ENCODE data around the gene KANK4. TPM values are rescaled to one million over a fixed set of nuclear protein-coding genes. Genes with fewer than 3 reads are reported as not detected.

Gene KANK4
- total and polyA plus RNA-seq, 2 donors (not counting 1 experiment from before 2014, with no cell fraction given): not detected

DNA sequence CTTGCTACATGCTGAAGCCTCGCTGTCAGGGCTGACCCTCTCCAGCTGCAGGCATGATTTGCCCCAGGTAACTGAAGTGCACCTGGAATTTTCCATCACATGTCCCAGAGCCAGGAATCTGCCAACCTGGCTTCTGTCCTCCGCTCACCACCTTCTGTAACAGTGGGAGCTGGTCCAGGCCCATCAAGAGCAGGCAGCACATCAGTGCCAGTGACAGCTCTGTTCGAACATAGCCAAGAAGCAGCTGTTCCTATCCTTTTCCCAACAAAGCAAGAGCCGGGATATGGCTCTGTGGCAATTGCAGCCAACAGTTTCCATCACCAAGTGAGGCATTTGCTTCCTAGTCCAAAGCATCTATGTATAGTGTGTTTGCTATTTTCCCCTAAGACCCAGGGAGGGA is 42.2 kb upstream of the KANK4 start:
- Histone ChIP-seq H3K27me3 (ENCODE audit: control insufficient read depth, insufficient read depth, low read length) (no peaks in the 10 kb centered on the region), H3K4me1 (ENCODE audit: control insufficient read depth, extremely low read depth, insufficient read depth, low read length) (no peaks in the 10 kb centered on the region), H3K4me2 (ENCODE audit: extremely low read depth, insufficient read depth, low read length) (no peak overlapping the region), H3K79me2 (ENCODE audit: control insufficient read depth, insufficient read depth, low read length) (no peaks in the 10 kb centered on the region), H3K4me3 (replicated peaks in 1 of 4; ENCODE audit: control extremely low read depth in 1 of 4, insufficient read depth in 1 of 4, low read depth in 3 of 4, low read length in 4 of 4) (no peak overlapping the region), H3K27ac (ENCODE audit: insufficient read depth, low read length) (no peak overlapping the region), H3K9me3 (ENCODE audit: control insufficient read depth, insufficient read depth, low read depth, low read length) (no peaks in the 10 kb centered on the region), H4K20me1 (ENCODE audit: control insufficient read depth, extremely low read depth, insufficient read depth, low read length) (no peaks in the 10 kb centered on the region), H3K9ac (ENCODE audit: insufficient read depth, low read length) (no peak overlapping the region), H3K36me3 (ENCODE audit: control insufficient read depth, insufficient read depth, low read length) (no peaks in the 10 kb centered on the region), H2AFZ (ENCODE audit: low read length) (no peak overlapping the region)
- DNase-seq (ENCODE audit: low read depth in 2 of 2): no peak
- TF ChIP-seq EZH2 (IDR thresholded peaks at IDR 0.05; ENCODE audit: low read length, missing control alignments): no peak
- TF ChIP-seq, protein P1, sequence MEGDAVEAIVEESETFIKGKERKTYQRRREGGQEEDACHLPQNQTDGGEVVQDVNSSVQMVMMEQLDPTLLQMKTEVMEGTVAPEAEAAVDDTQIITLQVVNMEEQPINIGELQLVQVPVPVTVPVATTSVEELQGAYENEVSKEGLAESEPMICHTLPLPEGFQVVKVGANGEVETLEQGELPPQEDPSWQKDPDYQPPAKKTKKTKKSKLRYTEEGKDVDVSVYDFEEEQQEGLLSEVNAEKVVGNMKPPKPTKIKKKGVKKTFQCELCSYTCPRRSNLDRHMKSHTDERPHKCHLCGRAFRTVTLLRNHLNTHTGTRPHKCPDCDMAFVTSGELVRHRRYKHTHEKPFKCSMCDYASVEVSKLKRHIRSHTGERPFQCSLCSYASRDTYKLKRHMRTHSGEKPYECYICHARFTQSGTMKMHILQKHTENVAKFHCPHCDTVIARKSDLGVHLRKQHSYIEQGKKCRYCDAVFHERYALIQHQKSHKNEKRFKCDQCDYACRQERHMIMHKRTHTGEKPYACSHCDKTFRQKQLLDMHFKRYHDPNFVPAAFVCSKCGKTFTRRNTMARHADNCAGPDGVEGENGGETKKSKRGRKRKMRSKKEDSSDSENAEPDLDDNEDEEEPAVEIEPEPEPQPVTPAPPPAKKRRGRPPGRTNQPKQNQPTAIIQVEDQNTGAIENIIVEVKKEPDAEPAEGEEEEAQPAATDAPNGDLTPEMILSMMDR (conservative IDR thresholded peaks at IDR 0.05 in 1 of 2, IDR thresholded peaks at IDR 0.05 in 1 of 2; ENCODE audit: low read depth in 1 of 2, low read length in 2 of 2): no peak

DNA sequence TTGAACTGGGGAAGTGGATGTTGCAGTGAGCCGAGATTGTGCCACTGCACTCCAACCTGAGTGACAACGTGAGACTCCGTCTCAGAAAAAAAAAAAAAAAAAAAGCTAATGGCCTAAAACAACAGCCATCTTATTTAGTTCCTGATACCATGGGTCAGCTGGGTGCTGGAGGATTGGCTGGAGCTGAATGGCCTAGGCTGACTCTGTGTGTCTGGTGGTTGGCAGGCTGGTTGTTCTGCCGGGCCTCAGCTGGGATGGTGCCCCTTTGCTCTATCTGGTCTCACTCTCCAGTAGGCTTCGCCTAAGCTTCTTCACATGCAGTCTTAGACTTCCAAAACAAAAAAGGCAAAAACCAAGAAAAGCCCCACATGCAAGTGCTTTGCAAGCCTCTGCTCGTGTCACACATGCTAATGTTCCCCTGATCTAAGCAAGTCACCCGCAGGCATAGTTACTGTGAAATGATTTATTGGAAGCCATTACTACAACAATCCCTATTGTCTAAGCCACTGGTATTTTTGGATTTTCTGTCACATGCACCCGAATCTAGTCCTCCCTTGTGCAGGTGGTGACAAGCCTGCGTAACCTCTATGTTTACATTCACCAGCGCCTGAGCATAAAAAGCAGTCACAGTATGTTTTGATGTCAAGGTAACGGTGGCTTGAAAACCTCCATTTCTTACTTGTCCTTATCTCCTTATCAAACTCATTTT is 39.6 kb upstream of the KANK4 start:
- DNase-seq (ENCODE audit: low read depth in 2 of 2): no peak
- H2AFZ ChIP-seq (ENCODE audit: low read length): no peak overlapping the region
- H3K4me1 ChIP-seq (ENCODE audit: control insufficient read depth, extremely low read depth, insufficient read depth, low read length): no peaks in the 10 kb centered on the region
- H3K36me3 ChIP-seq (ENCODE audit: control insufficient read depth, insufficient read depth, low read length): no peaks in the 10 kb centered on the region
- H3K79me2 ChIP-seq (ENCODE audit: control insufficient read depth, insufficient read depth, low read length): no peaks in the 10 kb centered on the region
- TF ChIP-seq EZH2 (IDR thresholded peaks at IDR 0.05; ENCODE audit: low read length, missing control alignments): no peak
- TF ChIP-seq, protein P1 (conservative IDR thresholded peaks at IDR 0.05 in 1 of 2, IDR thresholded peaks at IDR 0.05 in 1 of 2; ENCODE audit: low read depth in 1 of 2, low read length in 2 of 2): no peak
- H3K9ac ChIP-seq (ENCODE audit: insufficient read depth, low read length): no peak overlapping the region
- H3K9me3 ChIP-seq (ENCODE audit: control insufficient read depth, insufficient read depth, low read depth, low read length): no peaks in the 10 kb centered on the region
- H3K27me3 ChIP-seq (ENCODE audit: control insufficient read depth, insufficient read depth, low read length): no peaks in the 10 kb centered on the region
- no peak overlapping the region for H3K27ac ChIP-seq (ENCODE audit: insufficient read depth, low read length)
- no peaks in the 10 kb centered on the region for H4K20me1 ChIP-seq (ENCODE audit: control insufficient read depth, extremely low read depth, insufficient read depth, low read length)
- no peak overlapping the region for H3K4me2 ChIP-seq (ENCODE audit: extremely low read depth, insufficient read depth, low read length)
- H3K4me3 ChIP-seq (replicated peaks in 1 of 4; ENCODE audit: control extremely low read depth in 1 of 4, insufficient read depth in 1 of 4, low read depth in 3 of 4, low read length in 4 of 4): no peak overlapping the region

DNA sequence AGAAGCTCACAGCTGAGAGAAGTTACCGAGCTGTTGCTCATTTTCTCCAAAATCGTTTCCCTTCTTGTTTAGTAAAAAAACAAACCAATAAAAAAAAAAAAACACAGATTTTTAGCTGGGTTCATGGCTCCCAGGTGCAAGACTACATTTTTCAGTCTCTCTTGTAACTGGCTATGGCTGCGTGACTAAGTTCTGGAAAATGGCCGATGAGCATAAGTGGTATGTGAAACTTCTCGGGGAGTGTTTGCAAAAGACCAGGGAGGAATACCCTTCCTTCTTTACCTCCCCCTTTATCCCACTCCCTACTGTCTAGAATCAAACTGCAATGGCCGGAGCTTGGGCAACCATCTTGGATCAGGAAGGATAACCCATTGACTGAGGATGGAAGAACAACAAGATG is 38.7 kb upstream of the KANK4 start:
- TF ChIP-seq EZH2 (IDR thresholded peaks at IDR 0.05; ENCODE audit: low read length, missing control alignments): no peak
- TF ChIP-seq, protein P1 (conservative IDR thresholded peaks at IDR 0.05 in 1 of 2, IDR thresholded peaks at IDR 0.05 in 1 of 2; ENCODE audit: low read depth in 1 of 2, low read length in 2 of 2): no peak
- H3K9ac ChIP-seq (ENCODE audit: insufficient read depth, low read length): no peak overlapping the region
- no peak overlapping the region for H2AFZ ChIP-seq (ENCODE audit: low read length)
- H3K4me3 ChIP-seq (replicated peaks in 1 of 4; ENCODE audit: control extremely low read depth in 1 of 4, insufficient read depth in 1 of 4, low read depth in 3 of 4, low read length in 4 of 4): no peak overlapping the region
- H3K27me3 ChIP-seq (ENCODE audit: control insufficient read depth, insufficient read depth, low read length): no peaks in the 10 kb centered on the region
- H3K4me1 ChIP-seq (ENCODE audit: control insufficient read depth, extremely low read depth, insufficient read depth, low read length): no peaks in the 10 kb centered on the region
- no peak overlapping the region for H3K27ac ChIP-seq (ENCODE audit: insufficient read depth, low read length)
- no peak overlapping the region for H3K4me2 ChIP-seq (ENCODE audit: extremely low read depth, insufficient read depth, low read length)
- DNase-seq (ENCODE audit: low read depth in 2 of 2): no peak
- no peaks in the 10 kb centered on the region for H3K9me3 ChIP-seq (ENCODE audit: control insufficient read depth, insufficient read depth, low read depth, low read length)
- H3K79me2 ChIP-seq (ENCODE audit: control insufficient read depth, insufficient read depth, low read length): no peaks in the 10 kb centered on the region
- H3K36me3 ChIP-seq (ENCODE audit: control insufficient read depth, insufficient read depth, low read length): no peaks in the 10 kb centered on the region
- no peaks in the 10 kb centered on the region for H4K20me1 ChIP-seq (ENCODE audit: control insufficient read depth, extremely low read depth, insufficient read depth, low read length)

Data from fibroblast of lung (primary cell).